ENCODE data around the gene DLGAP5.
A peak's percentile ranks its signal among the peaks of the same experiment; 100 is the strongest.

Gene DLGAP5, protein sequence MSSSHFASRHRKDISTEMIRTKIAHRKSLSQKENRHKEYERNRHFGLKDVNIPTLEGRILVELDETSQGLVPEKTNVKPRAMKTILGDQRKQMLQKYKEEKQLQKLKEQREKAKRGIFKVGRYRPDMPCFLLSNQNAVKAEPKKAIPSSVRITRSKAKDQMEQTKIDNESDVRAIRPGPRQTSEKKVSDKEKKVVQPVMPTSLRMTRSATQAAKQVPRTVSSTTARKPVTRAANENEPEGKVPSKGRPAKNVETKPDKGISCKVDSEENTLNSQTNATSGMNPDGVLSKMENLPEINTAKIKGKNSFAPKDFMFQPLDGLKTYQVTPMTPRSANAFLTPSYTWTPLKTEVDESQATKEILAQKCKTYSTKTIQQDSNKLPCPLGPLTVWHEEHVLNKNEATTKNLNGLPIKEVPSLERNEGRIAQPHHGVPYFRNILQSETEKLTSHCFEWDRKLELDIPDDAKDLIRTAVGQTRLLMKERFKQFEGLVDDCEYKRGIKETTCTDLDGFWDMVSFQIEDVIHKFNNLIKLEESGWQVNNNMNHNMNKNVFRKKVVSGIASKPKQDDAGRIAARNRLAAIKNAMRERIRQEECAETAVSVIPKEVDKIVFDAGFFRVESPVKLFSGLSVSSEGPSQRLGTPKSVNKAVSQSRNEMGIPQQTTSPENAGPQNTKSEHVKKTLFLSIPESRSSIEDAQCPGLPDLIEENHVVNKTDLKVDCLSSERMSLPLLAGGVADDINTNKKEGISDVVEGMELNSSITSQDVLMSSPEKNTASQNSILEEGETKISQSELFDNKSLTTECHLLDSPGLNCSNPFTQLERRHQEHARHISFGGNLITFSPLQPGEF

GRCh38 chr14:55191203-55192053 is at the start of gene DLGAP5:
Gene DLGAP5 (minus strand): TSS chr14:55191585. CDS start chr14:55189179, 2,406 bp downstream.
- DNase-seq: peak; percentile 94

GRCh38 chr14:55240526-55241178 is 49.3 kb upstream of the DLGAP5 start:
- DNase-seq: no peak

GRCh38 chr14:55239320-55239719 is 47.9 kb upstream of the DLGAP5 start:
- no peak for DNase-seq

DNA sequence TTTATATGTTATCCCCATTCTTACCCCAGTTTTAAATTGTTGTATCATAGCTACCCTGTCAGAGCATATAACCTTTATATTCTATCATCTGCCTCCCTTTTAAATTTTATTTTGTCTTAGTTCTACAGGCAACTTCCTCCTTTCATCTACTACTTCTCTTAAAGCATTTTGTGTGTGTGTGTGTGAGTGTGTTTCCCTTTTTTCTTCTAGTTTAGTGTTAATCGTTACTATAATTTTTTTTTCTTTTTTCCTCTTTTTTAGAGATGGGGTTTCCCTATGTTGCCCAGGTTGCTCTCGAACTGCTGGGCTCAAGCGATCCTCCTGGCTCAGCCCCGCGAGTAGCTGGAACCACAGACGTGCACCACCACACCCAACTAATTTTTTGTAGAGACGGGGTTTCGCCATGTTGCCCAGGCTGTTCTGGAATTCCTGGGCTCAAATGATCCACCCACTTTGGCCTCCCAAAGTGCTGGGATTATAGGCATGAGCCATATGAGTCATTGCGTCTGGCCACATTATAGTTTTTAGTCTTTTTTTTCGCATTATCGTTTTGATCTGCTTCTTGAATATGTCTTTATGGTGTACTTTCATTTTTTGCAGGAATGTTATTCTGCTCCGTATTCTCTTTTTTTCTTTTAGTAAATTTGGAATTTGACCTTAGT is 46.8 kb upstream of the DLGAP5 start:
- DNase-seq: peak; percentile 4

DNA sequence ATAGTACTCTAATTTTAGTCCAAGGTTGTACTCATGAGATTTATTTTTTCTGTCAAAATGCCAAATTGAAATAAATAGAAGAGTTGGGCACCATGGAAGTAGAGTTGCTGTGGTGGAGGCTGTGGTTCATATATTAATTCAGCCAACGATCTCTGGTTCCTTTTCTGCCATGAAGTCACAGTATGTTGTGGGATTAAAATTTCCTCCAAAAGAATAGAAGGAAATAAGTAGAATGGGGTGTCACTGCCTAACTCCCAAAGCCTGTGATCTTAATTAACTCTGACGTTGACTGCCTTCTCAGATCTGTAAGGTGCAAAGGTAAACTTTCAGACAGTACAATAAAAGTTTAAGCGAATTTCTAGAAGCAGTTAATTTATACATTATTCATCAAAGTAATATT is 42.2 kb upstream of the DLGAP5 start:
- no peak for DNase-seq

GRCh38 chr14:55228261-55228660 is 36.9 kb upstream of the DLGAP5 start:
- no peak for DNase-seq

DNA sequence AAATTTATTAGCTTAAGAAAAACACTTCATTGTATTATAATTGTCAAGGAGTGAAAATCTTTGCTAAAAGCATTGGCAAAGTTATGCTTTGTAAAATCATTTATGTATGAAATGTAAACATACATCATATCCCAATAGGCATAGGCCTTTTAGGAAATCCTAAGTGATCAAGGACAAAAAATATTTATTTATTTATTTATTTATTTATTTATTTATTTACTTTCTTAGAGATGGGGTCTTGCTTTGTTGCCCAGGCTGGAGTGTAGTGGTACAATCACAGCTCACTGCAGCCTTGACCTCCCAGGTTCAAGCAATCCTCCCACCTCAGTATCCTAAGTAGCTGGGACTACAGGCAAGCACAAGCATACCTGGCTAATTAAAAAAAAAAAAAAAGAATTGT is 32.0 kb upstream of the DLGAP5 start:
- no peak for DNase-seq

- DNase-seq: no peak
Measured at GRCh38 chr14:55221968-55222367, 30.6 kb upstream of the DLGAP5 start.

- no peak for DNase-seq
Measured at GRCh38 chr14:55221186-55221585, 29.8 kb upstream of the DLGAP5 start.

GRCh38 chr14:55220230-55220629 is 28.8 kb upstream of the DLGAP5 start:
- DNase-seq: no peak

GRCh38 chr14:55212634-55213033 is 21.2 kb upstream of the DLGAP5 start:
- no peak for DNase-seq

DNA sequence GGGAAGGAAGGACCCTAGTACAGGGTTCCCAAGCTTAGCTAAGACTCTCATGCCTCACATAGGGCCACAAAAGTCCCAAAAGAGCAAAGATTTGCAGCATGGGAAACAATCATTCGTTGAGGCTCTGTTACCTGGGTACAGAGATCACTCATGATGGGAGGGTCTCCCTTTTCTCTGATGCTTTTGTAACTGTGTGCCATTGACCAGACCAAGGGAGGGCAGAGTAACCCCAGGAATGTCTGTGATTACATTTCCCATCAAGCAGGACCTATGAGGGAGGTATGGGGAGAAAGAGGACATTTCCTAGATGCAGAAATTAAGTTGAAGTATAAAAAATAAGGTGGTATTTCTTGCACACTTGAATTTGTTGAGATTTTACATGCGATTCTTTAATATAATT is 16.4 kb upstream of the DLGAP5 start:
- no peak for DNase-seq

- DNase-seq: no peak
Measured at GRCh38 chr14:55206175-55206693, 14.8 kb upstream of the DLGAP5 start.

DNA sequence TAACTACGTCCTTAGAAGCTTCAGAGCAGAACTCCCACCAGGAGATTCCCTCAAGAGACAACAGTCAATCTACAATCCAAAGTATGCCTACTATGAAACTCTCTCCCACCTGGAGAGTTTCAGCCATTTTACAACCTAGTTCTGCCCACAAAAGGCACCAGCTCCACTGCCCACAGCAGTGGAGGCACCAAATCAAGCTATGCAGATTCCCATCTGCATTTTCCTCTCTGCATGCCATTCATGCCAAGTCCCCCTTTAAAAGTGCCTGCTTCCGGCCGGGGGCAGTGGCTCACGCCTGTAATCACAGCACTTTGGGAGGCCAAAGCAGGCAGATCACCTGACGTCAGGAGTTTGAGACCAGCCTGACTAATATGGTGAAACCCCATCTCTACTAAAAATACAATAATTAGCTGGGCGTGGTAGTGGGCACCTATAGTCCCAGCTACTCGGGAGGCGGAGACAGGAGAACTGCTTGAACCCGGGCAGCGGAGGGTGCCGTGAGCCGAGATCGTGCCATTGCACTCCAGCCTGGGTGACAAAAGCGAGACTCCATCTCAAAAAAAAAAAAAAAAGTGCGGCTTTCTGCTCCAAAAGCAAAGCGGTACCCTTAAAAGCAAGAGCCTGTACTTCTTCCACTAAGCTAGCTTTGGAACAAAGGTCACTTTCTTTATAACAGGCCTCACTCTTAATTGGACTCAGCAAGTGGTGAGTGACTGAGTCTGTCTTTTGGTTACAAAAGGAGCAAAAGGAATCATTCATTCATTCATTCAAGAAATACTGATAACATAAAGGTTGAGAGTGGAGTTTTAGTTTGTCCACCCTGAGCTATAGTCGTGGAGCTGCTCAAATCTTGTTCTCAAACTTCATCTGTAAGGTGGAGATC is 10.1 kb upstream of the DLGAP5 start:
- no peak for DNase-seq

- DNase-seq: no peak
Measured at GRCh38 chr14:55200651-55201050, 9.3 kb upstream of the DLGAP5 start.

GRCh38 chr14:55198749-55199148 is 7.4 kb upstream of the DLGAP5 start:
- DNase-seq: no peak

DNA sequence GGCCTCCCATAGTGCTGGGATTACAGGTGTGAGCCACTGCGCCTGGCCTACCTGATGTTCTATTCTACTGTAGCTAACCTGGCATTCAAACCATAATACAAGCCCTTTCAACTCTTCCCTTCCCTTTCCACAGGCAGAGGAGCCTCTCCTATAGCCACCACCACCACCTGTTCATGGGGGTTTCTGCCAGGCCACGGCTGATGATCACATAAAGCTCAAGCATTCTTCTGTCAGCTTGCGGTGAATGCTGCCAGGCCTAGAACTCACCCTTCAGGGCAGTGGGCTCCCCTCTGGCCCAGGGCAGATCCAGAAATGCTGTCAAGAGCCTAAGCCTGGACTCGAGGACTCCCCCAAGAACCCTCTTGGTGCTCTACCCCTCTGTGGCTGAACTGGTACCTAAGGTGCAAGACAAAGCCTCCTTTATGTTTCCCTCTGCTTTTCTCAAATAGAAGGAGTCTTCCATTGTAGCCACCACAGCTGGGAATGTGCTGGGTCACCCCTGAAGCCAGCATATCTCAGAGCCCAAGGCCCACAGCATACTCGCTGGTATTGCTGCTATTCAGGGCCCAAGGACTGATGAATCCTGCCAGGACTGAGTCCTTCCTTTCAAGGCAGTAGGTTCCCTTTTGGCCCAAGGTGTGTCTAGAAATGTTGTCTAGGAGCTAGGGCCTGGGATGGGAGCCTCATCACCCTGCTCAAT is 3.4 kb upstream of the DLGAP5 start:
- DNase-seq: no peak

DNA sequence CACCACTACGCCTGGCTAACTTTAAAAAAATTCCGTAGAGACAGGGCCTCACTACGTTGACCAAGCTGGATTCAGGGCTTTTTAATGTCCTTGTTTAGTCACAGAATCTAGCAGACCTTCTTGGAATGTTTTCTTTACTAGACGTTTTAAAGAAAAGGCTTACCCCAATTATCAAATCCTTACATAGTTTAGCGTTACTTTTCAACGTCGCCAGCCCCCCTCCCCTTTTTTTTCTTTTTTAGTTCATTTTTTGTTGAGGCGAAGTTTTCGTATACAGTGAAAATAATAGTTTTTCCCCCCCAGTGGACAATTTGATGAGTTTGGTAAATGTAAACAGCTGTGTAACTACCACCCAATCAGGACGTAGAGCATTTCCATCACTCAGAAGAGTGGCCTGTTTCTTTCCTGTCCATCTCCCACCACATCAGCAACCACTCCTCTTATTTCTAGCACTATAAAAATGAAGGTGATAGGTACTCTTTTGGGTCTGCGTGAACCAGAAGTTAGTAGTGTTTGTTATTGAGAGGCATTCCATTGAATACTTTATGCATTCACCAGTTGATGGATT is 753 bp upstream of the DLGAP5 start:
- no peak for DNase-seq

DNA sequence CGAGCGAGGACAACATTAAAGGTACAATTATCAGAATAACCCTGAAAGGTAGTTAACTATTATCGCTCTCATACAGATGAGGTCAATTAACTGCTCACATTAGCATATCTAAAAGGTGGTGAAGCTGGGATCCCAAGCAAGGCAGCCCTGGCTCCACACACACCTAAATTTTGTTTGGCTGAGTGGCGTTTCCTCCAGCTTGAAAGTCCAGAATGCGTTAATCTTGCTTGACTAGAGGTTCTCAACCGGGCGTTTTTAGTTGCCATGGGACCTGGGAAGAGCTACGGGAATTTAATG is 531 bp downstream of the DLGAP5 start:
- no peak for DNase-seq

Data from CD4-positive, alpha-beta T cell treated with Interleukin-21 for 1 hour (primary cell).